CD4-positive, alpha-beta T cell (primary cell): ENCODE measurements around the gene ARHGAP6. TPM values are rescaled to one million over a fixed set of nuclear protein-coding genes. Genes with fewer than 3 reads are reported as not detected.

ENCODE experiments used
- ATAC-seq: fragments of 200-7000 bp; cut with Tn5 transposase; one replicate; pipeline ENCODE4 v1.10.0; 2022; ENCODE audit warnings: mild to moderate bottlenecking; ENCODE audit not compliant: poor library complexity
- CTCF ChIA-PET: fragments of 350-600 bp; sonication (Branson Sonifier 250); formaldehyde crosslinking; loops from one replicate; lab custom pipeline; 2021; ENCODE audit warnings: antibody characterized with exemption, inconsistent platforms; lab: Charles Lee
- POLR2A ChIA-PET: fragments of 350-600 bp; sonication (Branson Sonifier 250); formaldehyde crosslinking; loops from one replicate; lab custom pipeline; 2021; ENCODE audit warnings: antibody characterized with exemption, inconsistent platforms; lab: Charles Lee
- DNase-seq, 14 experiments: peaks; one replicate each; pipeline ENCODE4 v3.0.0-alpha.2; 2013 to 2020; ENCODE audit warnings: mixed read lengths in 2 of 14
- H3K27ac ChIP-seq, 2 donors: one replicate each; pipeline versions ENCODE4 v1.5.1 to v1.7.0; 2013; ENCODE audit warnings: low read length in 2 of 2, low read depth in 1 of 2, mild to moderate bottlenecking in 1 of 2
- H3K27me3 ChIP-seq, 2 experiments: 1 replicate in 1 of 2; 2 replicates in 1 of 2; pipeline versions ENCODE4 v1.6.1 to v1.7.0; 2013; ENCODE audit warnings: low read length in 2 of 2, control low read depth in 1 of 2, mild to moderate bottlenecking in 1 of 2, moderate library complexity in 1 of 2; ENCODE audit not compliant: insufficient read depth in 2 of 2, control insufficient read depth in 1 of 2
- H3K36me3 ChIP-seq: one replicate; pipeline ENCODE4 v1.6.1; 2013; ENCODE audit warnings: low read length, control low read depth; ENCODE audit not compliant: insufficient read depth
- H3K4me1 ChIP-seq: one replicate; pipeline ENCODE4 v1.6.1; 2013; ENCODE audit warnings: low read length, control low read depth; ENCODE audit not compliant: insufficient read depth
- H3K4me3 ChIP-seq: one replicate; pipeline ENCODE4 v1.5.1; 2013; ENCODE audit warnings: mild to moderate bottlenecking, low read length, moderate library complexity
- H3K9me3 ChIP-seq, 2 experiments: 1 replicate in 1 of 2; 2 replicates in 1 of 2; pipeline versions ENCODE4 v1.6.1 to v1.7.0; 2013; ENCODE audit warnings: low read length in 2 of 2, mild to moderate bottlenecking in 2 of 2, control low read depth in 1 of 2, moderate library complexity in 1 of 2; ENCODE audit not compliant: control insufficient read depth in 1 of 2, insufficient read depth in 1 of 2
- H3K27ac Mint-ChIP-seq: one replicate; pipeline ENCODE4 v1.8.0; 2020; ENCODE audit warnings: mixed read lengths
- H3K27me3 Mint-ChIP-seq: one replicate; pipeline ENCODE4 v1.8.0; 2021; ENCODE audit warnings: mixed read lengths
- H3K36me3 Mint-ChIP-seq: one replicate; pipeline ENCODE4 v1.8.0; 2021; ENCODE audit warnings: low read depth, mixed read lengths
- H3K4me1 Mint-ChIP-seq: one replicate; pipeline ENCODE4 v1.8.0; 2021; ENCODE audit warnings: low read depth, mixed read lengths
- H3K4me3 Mint-ChIP-seq: one replicate; pipeline ENCODE4 v1.8.0; 2020; ENCODE audit warnings: mild to moderate bottlenecking, mixed read lengths
- H3K9me3 Mint-ChIP-seq: one replicate; pipeline ENCODE4 v1.8.0; 2020; ENCODE audit warnings: mixed read lengths
- CTCF ChIP-seq: fragments of 200-600 bp; IDR thresholded peaks from one replicate; pipeline ENCODE4 v1.8.0; 2022; ENCODE audit warnings: antibody characterized with exemption, mild to moderate bottlenecking
- intact Hi-C, 2 experiments: fragments of 100-400 bp; cut with DNase I in 1 of 2; cut with micrococcal nuclease in 1 of 2; formaldehyde crosslinking; loops; one replicate each; pipeline versions ENCODE4 v1.15.1 to v1.9.0; 2023 to 2025; cut with DNase I, micrococcal nuclease
- total RNA-seq, 174 experiments: library from RNA in 2 of 174; stranded (reverse) in 2 of 174; gene quantifications; one replicate each; pipeline ENCODE4 v1.2.3 and lab custom pipeline; 2021 to 2026

The ARHGAP6 gene
- total RNA-seq, 2 experiments from 2014 or later, result not detected

GRCh38 chrX:11566789-11567188 is 98.9 kb downstream of the ARHGAP6 start:
- H3K9me3 ChIP-seq, result no peaks in the 10 kb centered on the region
- H3K4me1 ChIP-seq, result no peaks in the 10 kb centered on the region
- no peak overlapping the region for H3K27ac ChIP-seq
- TF ChIP-seq CTCF, result no peak
- Mint-ChIP-seq H3K27ac (no peak overlapping the region), H3K9me3 (no peaks in the 10 kb centered on the region), H3K36me3 (no peaks in the 10 kb centered on the region), H3K4me1 (no peaks in the 10 kb centered on the region), H3K4me3 (no peak overlapping the region), H3K27me3 (no peaks in the 10 kb centered on the region)
- no peaks in the 10 kb centered on the region for H3K27me3 ChIP-seq
- H3K4me3 ChIP-seq, result no peak overlapping the region
- DNase-seq, result no peak
- CTCF ChIA-PET, result no interaction called here
- ATAC-seq, result no peak
- H3K36me3 ChIP-seq, result no peaks in the 10 kb centered on the region
- POLR2A ChIA-PET, result no interaction called here
- intact Hi-C loops, result no loop called here

- no peaks in the 10 kb centered on the region for H3K27me3 Mint-ChIP-seq
These were observed 99.5 kb downstream of the ARHGAP6 start for GRCh38 chrX:11566173-11566572.

GRCh38 chrX:11564546-11564945 is 101.2 kb downstream of the ARHGAP6 start:
- no peak overlapping the region for H3K4me3 ChIP-seq
- Mint-ChIP-seq H3K36me3 (no peaks in the 10 kb centered on the region), H3K4me3 (no peak overlapping the region), H3K27me3 (no peaks in the 10 kb centered on the region), H3K9me3 (no peaks in the 10 kb centered on the region), H3K4me1 (no peaks in the 10 kb centered on the region), H3K27ac (no peak overlapping the region)
- no peak overlapping the region for H3K27ac ChIP-seq
- intact Hi-C loops, result no loop called here
- TF ChIP-seq CTCF, result no peak
- H3K9me3 ChIP-seq, result no peaks in the 10 kb centered on the region
- no peaks in the 10 kb centered on the region for H3K36me3 ChIP-seq
- no peak for ATAC-seq
- POLR2A ChIA-PET, result no interaction called here
- H3K27me3 ChIP-seq, result no peaks in the 10 kb centered on the region
- CTCF ChIA-PET, result no interaction called here
- DNase-seq, result no peak
- H3K4me1 ChIP-seq, result no peaks in the 10 kb centered on the region

More at GRCh38 chrX:11566173-11566572, 99.5 kb downstream of the ARHGAP6 start:
- intact Hi-C loops, result no loop called here
- no peak for DNase-seq
- Mint-ChIP-seq H3K27ac (no peak overlapping the region), H3K9me3 (no peaks in the 10 kb centered on the region), H3K36me3 (no peaks in the 10 kb centered on the region), H3K4me3 (no peak overlapping the region), H3K4me1 (no peaks in the 10 kb centered on the region)
- ChIA-PET CTCF (no interaction called here), POLR2A (no interaction called here)
- no peaks in the 10 kb centered on the region for H3K36me3 ChIP-seq
- no peaks in the 10 kb centered on the region for H3K27me3 ChIP-seq
- TF ChIP-seq CTCF, result no peak
- no peak for ATAC-seq
- H3K27ac ChIP-seq, result no peak overlapping the region
- H3K4me3 ChIP-seq, result no peak overlapping the region
- no peaks in the 10 kb centered on the region for H3K4me1 ChIP-seq
- H3K9me3 ChIP-seq, result no peaks in the 10 kb centered on the region
